Femur (tissue), 1 donor: ENCODE results near the gene BIN1.

ENCODE experiments used
- DNase-seq: peaks from one replicate; pipeline ENCODE4 v3.0.0-alpha.2; 2017

BIN1 gene

GRCh38 chr2:127103243-127104165 is 3.5 kb downstream of the BIN1 start:
- DNase-seq = peak; percentile 70

DNA sequence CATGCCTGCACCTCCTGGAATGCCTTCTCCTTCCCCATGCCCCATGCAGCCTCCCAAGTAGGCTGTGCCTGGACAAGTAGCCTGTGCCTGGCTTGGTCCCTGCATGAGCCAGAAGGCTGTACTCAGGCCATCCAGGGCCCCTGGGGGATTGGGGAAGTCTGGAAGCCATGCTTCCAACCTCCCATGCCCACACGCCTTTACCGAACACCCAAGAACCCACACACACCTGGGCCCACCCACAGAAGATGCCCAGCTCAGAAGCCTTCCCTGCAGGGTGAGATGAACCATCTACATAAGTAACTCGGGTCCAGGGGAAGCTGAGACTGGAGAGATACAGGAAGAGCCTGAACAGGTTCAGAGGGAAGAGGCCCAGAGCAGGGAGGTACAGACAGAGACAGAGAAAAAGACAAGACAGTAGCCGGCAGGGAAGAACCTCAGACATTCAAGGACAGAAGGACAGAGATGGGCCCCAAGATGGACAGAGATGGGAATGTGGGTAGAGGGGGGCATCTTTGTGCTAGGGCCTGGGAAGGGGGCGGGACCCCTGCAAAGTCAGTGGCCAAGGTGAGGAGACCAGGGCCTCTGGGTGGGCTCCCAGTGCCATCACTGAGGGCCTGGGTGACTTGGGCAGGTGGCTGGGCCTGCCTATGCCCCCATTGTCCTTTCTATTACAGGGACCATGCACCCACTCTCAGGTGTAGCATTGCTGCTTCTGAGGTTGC is 4.3 kb downstream of the BIN1 start:
- no peak for DNase-seq

GRCh38 chr2:127101756-127102477 is 5.0 kb downstream of the BIN1 start:
- DNase-seq = no peak

DNA sequence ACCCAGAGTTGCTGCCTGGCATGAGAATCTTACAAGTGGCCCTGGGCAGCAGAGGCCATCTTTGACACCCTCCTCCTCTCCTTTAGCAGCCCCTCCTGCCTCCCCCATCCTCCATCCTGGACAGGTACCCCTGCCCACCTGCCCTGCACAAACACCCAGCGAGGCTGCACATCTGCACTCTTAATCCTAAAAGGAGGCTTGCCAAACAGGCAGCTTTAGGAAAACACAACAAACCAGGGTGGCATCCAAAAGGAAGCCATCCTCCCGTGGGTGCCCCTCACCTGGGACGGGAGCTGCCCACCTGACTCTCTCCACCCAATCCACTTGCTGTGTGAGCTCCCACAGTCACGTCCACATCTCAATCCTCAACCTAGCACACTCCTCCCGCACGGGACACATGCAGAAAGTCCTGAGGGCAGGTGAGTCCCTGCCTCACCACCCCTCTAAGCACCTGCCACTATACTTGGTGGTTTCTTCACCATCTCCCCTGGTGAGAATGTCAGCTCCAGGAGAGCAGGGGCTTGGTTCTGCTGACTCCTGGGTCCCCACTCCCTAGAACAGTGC is 5.8 kb downstream of the BIN1 start:
- DNase-seq = no peak

GRCh38 chr2:127100251-127101047 is 6.5 kb downstream of the BIN1 start:
- peak; percentile 22 for DNase-seq

GRCh38 chr2:127098711-127099110 is 8.2 kb downstream of the BIN1 start:
- peak; percentile 48 for DNase-seq

- DNase-seq = peak; percentile 28
Observed at GRCh38 chr2:127097841-127098651, 8.9 kb downstream of the BIN1 start.

DNA sequence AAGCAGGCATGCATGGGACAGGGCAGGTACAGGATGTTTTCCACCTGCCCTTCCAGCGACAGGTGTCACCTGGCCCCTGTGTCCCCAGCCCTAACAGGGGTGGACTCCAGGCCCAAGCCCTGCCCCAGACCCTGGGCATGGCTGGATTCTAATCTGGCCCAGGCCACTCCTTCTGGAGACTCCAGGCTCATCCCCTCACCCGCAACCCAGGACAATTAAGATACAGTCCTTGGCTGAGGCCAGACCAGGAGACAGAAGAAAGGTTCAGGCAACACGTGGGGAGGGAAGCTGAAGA is 9.5 kb downstream of the BIN1 start:
- DNase-seq = no peak

DNA sequence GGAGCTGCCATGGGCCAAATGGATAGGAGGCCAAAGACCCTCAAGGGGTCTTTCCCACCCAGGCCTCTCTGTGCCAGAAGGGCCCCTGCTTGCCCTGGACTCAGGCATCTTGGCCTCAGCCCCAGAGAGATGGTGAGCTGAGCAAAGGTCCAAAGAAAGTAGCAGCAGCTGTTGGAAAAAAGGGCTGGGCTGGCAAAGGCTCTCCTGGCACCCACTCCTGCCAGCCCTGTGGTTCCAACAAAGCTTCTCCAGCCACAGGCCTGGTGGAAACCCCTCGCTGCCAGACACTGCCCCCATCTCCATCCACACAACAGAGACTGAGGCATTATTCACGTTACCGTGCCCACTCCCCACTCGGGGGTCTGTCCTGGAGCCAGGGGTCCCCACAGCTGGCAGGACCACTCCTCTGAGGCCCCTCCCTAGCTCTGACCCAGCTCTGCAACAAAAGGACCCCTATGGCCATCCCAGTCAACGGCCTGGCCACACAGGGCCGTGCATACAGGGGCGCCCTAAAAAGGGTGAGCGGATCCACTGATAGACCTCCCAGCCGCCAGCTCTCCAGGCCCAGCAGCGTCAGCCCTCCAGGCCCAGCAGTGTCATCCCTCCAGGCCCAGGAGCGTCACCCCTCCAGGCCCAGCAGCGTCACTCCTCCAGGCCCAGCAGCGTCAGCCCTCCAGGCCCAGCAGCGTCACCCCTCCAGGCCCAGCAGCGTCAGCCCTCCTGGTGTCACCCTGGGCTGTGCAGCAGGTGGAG is 10.1 kb downstream of the BIN1 start:
- peak; percentile 73 for DNase-seq

DNA sequence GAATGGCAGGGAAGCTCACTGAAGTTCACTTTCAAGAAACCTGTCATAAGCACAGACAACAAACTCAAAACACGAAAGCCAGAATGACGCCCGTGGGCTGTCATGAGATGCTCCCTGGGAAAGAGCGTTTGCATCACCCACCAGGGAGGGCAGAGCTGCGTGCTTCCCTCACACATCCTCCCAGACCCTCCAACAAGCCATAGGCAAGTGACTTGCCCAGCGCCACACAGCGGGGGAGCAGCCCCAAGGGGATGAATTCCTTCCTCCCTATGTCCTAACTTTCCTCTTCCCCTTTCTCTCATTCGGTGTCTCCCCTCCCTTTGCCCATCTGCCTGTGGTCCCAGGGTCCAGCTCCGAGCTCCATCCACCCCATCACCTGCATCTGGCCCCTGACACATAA is 10.7 kb downstream of the BIN1 start:
- DNase-seq = peak; percentile 19

GRCh38 chr2:127095784-127096183 is 11.2 kb downstream of the BIN1 start:
- no peak for DNase-seq

- no peak for DNase-seq
Observed at GRCh38 chr2:127095367-127095641, 11.7 kb downstream of the BIN1 start.

DNA sequence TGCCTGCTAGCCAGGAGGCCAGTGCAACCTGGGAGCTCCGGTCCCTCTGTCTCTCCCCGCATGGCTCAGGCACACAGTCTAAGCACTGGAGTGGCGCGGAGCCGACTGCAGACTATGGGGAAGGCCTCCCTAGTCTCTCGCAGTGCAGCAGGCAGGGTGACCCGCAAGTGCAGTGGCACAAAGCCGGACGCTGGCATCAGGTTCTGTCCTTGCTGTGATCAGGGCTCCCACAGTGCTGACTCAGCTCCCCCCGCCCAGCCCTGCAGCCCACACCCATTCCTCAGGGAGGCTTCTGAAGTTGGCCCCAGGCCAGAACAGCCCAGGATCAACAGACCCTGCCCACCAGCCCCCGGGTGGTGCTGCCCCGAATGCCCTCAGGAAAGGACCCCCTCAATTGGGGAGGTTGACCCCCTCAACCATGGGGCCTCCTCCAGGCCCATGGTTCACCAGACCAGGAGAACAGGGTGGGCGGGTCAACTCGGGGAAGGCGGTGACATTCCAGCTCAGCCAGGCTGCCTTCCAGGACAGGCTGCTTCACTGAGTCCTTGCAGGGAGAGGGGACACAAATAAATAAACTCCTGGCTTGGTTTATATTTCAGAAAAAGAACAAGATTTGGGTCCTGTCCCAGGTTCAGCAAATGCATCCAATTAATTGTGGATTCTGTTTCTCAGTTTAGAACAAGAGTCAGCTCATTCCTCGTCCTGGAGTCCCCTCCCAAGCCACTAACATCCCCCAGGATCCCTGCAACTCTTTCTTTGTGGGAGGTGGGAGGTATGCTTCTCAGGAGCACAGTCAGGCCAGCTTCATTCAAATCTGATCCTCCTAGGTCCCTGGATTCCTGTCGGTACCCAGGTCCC is 12.2 kb downstream of the BIN1 start:
- peak; percentile 81 for DNase-seq

DNA sequence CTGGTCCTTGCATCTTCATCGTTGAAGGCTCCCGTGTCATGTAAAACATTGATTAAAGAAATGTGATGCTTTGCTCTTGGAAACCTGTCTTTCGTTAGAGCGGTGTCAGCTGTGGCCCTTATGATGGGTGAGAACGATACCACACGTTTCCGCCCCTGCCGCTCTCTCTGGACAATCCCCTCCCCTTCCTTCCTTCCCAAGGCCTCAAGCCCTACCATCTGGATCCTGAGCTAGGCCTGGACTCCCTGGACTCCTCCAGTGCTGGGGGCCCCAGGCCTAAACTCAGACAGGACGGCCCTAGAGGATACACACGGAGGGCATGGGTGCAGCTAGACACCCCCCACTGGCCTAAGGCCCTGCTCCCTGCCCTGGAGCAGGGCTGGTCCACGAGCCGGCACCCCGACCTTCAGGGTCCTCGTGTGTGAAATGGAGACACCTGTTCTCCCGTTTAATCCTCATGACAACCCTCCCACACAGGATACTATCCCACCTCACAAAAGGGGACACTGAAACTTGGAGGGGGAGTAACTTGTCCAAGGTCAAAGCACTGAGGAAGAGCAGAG is 13.2 kb downstream of the BIN1 start:
- peak; percentile 27 for DNase-seq

DNA sequence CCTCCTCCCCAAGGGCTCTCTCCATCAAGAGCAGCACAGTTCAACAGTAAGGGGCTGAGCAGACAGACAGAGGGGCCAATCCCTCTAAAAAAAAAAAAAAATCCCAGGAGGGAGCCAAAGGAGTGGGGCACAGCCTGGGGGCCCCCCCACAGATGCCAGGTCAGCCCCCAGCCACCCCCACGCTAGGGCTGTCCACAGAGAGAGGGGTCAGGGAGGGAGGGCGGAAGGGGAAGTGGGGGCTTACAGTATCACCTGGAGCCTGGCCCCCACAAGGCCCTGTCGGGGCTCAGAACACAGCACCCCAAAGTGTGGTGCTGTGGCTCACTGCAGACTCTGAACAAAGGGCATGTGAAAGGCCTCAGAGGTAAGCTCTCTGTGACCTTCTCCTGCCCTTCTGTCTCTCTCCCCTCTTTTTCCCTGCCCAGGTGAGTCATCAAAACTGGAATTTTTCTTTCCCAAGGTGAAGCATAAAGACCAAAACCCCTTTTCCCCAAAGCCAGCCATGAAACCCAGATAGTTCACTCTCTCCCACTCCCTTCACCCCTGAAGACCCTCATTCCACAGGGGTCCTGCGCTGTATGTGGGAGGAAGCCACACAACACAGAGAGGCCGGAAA is 13.9 kb downstream of the BIN1 start:
- no peak for DNase-seq

- no peak for DNase-seq
Observed at GRCh38 chr2:127092306-127092705, 14.6 kb downstream of the BIN1 start.

DNA sequence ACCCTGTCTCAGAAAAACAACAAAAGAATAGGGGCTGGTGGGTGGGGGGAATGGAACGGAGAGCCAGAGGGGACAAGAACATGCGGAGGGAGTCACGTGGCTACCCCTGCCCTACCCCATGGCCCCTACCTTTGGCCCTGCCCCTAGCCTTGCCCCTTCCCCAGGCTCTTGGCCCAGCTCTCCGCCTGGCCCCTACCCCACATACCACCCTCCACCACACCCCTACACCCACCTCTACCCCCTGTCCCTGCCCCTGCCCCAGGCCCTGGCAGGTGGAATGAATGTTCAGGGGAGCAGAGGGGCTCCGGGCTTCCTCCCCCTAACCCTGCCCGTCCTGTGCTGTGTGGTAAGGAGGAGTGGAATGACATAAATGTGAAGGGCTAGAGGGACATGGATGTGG is 15.1 kb downstream of the BIN1 start:
- no peak for DNase-seq

DNA sequence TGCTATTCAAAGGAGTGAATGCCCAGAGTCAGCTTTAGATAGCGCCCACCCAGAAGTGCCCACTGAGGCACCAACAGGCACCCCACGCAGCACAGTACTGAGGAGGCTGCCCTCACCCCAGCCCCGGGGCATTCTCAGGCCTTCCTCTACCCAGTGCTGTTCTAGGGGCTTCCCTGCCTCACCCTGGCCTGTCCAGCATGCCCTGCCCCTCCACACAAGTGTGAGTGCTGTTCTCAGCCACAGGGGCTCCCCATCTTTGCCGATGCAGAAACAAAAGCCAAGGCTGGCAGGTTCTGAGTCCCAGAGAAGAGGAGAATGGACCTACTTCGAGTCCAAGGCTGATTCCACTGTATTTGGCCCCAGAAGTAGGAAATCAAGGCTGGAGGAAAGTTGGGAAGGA is 15.8 kb downstream of the BIN1 start:
- DNase-seq = no peak
